ENCODE data around the gene TJAP1.
A peak's percentile ranks its signal among the peaks of the same experiment; 100 is the strongest.
"Not testable (repeated sequence)": the region's sequence is repeated elsewhere in the genome, so short reads cannot be mapped to it uniquely, and the experiment has no call there.

Gene TJAP1

DNA sequence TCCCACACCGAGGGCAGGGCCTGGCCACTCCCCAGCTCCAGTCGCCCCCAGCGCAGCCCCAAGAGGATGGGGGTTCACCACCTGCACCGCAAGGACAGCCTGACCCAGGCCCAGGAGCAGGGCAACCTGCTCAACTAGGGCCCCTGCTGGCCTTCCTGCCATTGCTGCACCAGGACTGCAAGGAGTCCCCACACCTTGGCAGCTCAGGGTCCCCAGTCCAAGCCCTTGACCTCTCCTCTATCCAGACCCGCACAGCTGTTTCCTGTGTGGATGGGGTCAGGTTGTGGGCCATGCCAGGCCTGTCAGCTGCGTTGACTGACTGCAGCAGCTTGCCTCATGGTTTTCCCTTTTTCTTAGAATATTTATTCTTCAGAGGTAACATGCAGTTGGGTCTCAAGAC, 28.3 kb downstream of the TJAP1 start:
- DNase-seq = no peak

DNA sequence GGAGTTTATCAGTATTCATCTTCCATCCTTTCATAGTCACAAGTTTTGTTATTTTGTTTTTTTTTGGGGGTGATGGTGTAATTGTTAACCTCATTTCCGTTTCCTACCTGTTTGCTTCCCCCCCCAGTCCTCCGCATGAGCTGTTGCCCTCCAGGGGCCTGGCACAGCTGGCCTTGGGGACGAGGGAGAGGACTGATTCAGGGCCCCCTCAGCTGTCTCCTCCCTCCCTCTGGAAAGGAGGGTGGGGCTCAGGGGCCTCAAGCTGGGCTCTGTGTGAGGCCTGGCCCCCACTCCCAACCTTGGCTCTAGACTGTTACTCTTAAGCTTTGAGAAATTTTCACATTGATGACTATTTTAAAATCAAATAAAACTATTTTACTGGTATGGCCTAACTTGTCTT, 28.8 kb downstream of the TJAP1 start:
- no peak for DNase-seq

DNA sequence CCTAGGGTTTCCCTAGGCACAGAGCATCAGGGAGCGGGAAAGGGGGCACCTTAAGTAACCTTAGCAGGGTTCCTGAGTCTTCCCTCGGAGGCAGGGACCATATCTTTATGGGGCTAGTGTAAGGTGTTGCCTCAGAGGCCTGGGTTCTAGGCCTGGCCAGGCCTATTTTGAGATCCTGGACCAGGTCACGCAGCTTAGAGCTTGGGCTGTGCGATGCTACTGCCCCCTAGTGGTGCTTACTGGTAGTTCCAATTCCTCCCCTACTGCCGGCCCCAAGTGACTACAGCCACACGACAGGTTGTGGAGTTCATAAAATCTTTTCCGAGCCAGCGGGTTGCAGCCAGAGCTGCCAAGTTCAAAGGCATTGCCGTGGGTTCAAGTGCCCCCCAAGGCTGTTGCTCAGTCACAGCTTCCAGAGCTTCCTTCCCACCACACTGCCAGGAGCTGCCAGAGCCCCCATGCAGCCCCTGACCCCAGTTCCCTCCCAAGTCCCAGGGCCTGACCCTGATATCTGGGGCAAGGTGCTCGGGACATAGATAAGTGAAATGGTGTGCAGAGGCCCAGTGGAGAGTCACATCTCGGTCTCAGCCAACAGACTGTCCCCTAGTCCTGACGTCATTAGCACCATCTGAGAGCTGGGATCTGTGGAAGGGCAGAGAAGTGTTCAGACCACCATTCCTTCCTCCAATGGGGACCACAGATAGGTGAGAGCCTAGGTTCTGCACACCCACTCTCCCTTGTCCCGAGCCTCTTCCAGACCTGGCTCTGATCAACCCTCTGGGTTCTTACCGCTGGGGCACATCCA, 29.5 kb downstream of the TJAP1 start:
- DNase-seq = peak; percentile 77

DNA sequence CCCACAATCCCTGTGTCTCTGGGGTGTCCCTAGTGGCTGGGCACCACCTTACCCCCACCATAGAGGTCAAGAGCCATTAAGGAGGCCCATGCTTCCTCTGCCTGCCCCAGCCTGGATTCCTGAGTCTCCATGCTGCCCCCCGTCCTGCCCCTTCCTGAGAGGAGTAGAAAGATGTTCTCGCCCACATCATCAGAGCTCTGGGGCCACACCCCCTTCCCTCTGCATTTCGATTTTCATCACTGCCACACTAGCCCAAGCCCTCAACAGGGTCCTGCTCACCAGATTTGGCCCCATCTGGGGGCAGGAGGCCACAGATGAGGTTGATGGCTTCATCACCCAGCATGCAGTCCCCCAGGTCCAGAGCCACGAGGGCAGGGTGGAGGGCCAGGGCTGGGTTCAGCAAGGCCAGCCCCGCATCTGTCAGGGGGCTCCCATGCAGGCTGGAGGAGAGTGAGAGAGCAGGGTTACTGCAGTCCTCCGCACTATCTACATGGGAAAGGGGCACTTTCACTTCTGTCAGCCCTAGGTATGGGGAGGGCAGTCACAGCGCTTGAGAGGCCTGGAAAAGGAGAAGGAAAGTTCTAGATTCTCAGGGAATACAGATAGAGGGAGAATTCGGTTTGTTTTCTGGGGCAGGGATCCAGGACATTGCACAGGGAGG, 31.2 kb downstream of the TJAP1 start:
- no peak for DNase-seq

DNA sequence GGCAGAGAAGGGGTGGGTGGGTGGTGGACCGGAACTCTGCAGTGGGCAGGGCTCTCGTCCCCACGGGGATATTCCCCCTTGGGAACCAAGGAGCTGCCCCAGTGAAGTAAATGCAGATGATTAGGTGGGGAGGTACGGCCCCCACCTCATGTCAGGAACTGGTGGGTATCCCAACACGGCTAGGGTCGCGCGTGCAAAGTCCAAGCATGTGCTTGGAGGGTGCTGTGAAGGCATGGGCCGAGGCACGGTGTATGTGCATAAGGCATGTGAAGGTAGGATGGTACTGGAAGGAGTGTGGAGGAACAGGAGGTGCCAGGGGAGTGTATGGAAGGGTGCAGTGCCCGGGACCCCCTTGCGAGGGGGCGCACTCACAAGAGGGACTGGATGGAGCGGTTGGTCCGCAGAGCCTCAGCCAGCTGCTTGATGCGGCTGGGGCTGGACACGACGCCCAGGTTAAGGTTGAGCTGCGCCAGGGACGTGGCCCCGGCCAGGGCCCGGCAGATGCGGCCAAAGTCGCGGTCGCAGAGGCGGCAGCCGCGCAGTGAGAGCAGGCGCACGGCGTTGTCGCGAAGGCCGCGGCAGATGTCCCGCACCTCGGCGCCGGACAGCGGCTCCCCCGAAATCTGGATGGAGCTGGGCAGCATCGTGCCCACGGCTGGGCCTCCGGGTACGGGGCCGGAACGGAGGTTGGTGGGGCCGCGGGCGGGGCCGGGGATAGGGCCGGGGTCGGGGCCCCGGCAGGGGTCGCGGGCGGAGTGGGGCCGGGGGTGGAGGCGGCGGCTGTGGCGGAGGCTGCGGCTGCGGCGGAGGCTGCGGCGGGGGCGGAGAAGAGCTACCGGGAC, 32.0 kb downstream of the TJAP1 start:
- no peak for DNase-seq

DNA sequence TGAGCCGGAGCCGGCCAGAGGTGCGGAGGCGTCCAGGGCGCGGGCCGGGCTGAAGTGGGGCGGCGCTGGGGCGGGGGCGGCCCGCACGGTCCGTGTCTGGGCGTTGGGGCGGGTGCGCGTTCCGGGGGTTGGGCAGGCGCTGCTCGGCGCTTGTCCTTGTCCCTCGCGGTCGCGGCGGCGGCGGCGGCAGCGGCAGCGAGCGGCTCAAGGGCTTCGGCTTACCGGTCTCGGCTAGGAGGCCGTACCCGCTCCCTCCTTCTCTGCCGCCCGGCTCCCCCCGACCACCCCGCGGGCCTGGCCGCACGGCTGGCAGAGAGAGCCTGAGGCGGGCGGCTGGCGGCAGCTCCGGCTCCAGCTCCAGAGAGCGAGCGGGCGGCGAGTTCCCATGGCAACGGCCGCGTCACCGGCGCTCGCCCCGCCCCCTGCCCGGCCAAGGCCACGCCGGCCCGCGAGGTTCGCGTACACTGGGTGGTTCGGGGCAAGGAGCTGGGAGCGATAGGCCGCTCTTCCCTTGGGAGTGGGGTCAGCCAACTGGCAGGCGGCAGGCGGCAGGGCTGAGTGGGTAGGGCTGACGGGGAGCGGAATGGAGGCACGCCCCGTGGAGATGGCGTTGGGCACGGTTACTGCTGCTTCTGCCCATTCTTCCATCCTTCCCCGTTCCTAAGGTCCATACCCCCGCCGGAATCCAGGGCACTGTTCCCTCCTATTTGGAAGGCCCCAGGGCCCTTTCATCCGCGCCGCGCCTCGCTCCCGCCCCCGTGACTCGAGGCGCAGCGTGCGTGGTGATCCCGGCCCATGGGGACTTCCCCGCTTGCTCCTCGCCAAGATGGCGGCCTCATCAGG, 32.8 kb downstream of the TJAP1 start, which contains the start of gene LRRC73:
Gene LRRC73, minus strand, starts transcription at position 363 of the 843 bp plus-strand sequence. CDS start 561 bp downstream, outside the sequence.
- DNase-seq = peak; percentile 79

DNA sequence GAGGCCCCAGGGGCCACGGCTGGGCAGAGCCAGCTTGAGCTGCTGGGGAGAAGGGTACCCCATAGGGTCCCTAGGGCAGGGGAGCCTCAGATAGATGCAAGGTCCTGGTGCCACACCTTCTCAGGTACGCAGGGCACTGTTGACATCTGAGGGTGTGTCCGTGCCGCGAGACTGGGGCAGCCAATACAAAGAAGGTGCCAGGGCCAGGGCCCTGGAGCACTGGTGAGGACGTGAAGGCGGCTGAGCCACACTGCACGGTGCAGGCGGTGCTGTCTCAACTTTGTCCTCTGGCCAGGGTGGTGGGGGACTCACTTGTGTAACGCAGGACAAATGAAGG, 33.4 kb downstream of the TJAP1 start:
- DNase-seq = no peak

DNA sequence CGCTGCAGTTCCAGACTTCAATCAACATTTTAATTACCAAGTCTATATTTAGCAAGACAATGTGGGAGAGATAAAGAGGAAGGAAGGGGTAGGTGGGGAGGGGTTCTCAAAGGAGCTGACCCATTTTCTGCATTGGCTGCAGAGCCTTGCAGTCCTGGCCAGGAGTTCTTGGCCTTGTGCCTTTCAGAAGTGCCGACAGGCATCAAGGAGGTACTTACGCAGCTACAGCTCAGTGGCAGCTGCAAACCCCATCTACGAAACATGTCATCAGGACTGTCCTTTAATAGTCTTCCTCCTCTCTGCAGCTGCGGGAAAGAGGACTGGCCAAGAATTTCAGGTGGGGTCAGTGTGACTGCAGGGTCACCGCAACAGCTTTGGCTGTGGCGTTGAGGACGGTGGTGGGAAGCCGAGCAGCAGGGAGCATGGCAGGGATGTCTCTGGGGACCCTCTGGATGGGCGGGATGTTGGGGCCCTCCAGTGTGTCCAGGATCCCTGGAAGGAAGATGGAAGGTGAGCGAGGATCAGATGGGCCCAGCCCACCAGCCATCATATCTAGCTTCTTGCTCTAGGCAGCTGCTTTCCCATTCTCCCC, 34.5 kb downstream of the TJAP1 start:
- no peak for DNase-seq

DNA sequence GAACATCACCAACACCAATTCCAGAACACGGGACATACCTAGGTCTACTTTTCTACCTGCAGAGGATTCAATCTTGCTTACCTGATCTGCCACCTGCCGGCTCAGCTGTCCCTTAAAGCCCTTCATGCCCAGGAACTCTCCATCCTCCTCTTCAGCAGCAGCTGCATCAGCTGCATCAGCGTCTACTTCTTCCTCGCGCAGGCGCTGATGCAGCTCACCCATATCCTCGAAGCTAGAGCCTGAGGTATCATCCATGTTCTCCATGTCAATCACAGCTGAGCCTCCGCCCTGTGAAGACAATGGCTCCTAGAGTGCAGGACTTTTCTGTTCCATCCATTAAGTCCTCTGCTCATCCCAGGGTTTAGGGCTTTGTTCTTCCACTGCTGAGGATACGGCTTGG, 38.4 kb downstream of the TJAP1 start:
- no peak for DNase-seq

DNA sequence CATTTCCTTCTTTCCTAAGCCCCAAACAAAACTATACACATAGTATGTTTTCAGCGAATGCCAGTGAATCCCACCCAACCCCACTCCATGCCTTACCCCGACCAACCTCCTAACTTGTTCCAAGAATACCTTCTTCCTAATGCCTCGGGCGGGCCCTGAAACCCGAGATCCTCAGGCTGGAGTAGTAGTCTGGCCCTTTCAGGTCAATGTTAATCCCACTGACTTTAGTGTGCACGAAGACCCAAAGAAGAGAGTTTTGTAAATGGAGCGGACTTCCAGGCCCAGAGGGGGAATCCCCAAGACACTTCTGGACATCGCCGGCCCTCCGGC, 39.0 kb downstream of the TJAP1 start:
- no peak for DNase-seq

DNA sequence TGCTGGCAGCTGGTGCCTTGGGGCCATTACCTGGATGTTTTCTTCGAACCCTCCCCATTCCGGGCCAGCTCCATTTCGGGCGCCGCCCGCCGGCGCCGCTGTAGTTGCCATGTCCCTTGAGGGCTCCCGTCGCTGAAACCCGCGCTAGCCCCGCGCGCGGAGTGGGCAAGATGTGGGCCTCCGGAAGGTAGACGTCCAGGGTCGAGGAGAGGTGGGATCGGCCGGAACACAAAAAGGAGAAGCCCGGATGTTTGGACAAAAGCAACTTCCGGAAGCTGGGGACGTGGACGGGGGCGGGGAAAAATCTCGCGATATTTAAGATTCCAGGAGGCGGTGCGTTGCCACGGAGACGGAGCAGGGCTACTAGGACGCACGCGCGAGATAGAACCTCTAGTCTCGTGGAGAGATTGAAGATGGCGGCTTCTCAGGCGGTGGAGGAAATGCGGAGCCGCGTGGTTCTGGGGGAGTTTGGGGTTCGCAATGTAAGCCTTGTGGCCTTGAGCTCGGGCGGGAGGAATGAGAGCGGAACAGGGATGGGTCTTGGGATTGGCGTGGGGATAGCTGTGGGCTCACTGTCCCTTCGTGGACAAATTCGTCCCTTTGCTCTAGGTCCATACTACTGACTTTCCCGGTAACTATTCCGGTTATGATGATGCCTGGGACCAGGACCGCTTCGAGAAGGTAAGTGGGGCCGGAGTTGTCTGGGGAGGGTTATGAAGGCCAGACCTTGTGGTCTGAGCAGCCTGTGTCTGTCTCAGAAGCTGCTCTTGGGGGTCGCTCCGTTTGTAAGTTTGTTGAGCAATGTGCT, 39.5 kb downstream of the TJAP1 start, which contains the start of the genes POLR1C and YIPF3:
Gene POLR1C, plus strand, starts transcription at position 393 of the 808 bp plus-strand sequence. Its CDS starts 21 bp downstream, at position 414.
Gene YIPF3, minus strand, starts transcription at position 230 of the 808 bp plus-strand sequence. Its CDS starts 119 bp downstream, at position 111.
- DNase-seq = peak; percentile 98

DNA sequence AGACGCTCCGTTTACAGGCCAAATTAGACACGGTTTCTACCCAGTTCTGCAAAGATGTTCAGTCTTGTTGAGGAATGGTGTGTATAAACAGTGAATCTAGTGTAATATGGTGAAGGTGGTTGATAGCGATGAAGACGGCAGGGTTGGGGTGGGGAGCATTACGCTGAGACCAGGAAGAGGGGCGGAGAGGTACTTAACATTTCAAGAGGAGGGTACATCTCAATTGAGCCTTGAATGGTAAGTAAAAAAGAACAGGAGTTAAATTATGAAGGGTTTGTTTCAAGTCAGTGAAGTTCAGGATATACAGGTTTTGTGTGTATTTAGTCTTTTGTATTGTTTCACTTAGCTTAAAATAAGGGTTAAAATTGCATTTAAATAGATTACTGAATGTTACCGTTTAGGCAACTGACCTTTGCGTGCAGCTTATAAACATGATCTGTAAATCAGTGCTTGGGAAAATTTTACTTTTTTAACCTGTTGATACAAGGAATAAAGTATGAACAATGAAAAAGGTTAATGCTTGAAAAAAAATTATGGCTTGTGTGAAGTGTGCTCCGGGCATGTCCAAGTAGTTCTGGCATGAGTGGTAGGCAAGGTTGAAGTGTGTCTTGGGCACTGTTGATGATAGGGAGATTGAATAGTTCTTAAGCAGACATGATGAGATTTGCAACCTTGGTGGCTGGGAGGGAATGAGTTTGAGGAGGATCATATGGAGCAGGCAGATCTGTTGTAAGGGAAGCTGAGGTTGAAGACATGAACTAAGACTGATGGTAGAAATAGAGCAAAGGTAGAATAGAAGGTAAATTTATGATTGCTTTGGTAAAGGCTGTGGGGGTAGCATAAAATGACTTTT, 40.4 kb downstream of the TJAP1 start:
- DNase-seq = no peak

DNA sequence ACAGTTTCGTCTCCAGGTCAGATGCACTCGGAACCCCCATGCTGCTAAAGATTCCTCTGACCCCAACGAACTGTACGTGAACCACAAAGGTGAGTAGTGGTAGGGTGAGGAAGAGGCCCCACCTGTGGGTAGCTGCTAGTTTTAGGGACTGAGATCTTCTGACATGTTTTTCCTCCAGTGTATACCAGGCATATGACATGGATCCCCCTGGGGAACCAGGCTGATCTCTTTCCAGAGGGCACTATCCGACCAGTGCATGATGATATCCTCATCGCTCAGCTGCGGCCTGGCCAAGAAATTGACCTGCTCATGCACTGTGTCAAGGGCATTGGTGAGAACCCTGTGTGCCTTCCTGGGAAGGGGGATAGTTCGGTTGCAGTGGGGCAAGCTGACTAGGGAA, 42.7 kb downstream of the TJAP1 start:
- DNase-seq = no peak

DNA sequence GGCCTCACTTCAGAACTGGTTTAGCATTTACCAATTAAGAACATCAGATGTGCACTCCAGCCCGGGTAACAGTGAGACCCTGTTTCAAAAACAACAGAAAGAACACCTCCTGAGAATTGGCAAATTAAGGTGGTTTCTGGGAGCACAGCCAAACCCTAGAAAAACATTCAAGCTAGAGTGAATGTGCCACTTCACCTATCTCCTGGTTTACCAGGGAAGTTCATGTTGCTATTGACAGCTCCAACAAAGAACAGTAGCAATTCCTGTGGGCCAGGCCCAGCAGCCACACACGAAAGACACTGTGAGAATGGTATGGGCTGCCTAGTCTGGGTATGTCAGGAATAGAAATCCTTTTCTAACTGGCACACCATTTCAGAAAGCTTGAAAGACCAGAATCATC, 44.5 kb downstream of the TJAP1 start:
- no peak for DNase-seq

DNA sequence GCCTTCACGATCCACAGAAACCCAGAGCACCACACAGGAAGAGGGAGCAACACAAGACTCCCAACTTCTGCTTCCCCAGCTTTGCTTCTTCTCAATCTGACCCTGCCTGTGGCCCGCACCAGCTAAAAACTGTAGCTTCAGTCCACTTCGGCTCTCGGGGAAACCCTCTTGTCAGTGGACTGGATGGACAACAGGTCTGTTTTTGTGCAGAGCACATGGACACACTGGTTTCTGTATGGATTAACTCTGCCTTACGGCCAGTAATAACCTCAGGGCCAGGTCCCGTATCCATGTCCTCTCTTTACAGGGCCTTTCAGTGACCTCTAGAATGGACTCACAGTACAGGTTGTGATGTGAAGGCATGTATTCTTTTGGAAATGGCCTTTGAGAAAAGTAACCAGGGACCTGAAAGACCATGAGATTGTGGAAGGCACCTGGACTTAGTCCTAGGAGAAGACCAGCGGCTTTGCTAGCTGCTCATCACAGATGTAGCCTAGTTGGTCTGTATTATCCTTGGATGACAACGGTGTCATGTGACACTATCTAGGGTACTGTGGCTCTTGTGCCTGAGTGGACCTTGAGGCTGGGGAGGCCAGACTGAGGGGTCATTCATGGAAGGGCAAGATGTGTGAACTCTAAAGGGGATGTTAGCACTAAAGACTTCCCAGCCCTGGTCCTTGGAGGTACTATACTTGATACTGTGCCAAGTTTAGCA, 45.3 kb downstream of the TJAP1 start:
- DNase-seq = no peak

DNA sequence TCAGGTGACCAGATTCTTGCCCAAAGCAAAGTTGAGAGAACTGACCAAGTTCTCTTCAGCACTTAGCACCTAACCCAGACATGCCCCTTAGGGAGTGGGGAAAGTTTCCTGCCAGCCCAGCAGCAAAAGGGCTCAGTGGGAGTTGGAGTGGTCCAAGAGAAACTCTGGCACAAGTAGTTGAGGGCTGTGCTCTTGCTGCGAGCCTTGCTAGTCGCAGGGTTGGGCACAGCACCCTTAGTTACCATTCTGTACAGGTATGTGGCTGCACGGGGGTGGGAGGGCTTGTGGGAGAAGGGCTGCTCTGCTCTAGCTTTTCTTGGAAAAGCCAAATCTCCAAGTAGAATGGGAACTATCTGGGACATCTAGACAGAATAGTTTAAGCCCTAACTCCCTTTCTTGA, 45.9 kb downstream of the TJAP1 start:
- no peak for DNase-seq

DNA sequence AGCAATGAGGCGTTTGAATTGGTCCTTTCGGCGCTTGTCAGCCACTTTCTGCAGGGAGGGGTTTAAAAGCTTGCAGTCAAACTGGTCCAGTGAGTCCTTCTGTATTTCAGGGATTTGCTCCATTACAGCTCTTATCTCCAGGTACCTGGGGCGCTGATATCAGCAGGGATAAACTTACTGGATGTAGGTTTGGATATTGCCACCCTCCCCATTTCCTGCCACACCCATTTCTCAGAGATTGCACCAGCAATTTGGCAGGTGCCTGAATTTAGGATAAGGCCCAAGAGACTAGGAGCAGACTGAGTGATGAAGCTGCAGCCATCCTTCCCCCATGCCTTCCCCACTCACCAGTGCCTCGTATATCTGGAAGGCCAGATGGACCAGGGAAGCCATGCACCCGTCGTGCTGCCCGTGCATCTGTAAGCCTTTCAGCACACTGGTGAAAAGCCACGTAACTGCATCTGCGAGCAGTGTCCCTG, 47.2 kb downstream of the TJAP1 start:
- DNase-seq = no peak

DNA sequence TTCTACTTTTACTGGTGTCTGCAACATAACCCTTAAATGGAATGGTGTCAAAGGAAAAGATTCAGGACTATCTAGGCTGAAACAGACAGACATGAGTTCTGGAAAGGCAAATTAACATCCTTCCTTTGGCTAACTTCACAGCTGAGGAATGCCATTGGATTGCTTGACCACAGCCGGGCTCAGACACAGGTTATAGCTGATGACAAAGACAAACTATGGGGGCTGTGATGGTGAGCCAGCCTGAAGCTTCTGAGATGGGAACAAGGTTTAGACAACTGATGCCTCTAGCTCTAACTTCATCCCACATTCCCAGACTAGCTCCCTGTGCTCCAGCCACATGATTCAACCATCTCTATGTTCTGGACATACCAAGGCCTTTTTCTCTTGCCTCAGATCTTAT, 54.8 kb downstream of the TJAP1 start:
- DNase-seq = no peak

DNA sequence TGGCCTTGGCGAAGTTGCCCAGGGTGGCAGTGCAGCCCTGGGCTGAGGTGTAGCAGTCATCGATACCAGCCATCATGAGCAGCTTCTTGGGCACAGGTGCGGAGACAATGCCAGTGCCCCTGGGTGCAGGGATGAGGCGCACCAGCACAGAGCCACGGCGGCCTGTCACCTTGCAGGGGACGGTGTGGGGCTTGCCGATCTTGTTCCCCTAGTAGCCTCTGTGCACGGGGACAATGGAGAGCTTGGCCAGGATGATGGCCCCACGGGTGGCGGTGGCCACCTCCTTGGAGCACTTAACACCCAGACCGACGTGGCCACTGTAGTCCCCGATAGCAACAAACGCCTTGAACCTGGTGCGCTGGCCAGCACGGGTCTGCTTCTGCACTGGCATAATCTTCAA, 61.6 kb downstream of the TJAP1 start:
- DNase-seq = not testable (repeated sequence)
